ENCODE results near the gene TMEM132C.

- TF ChIP-seq POLR2A (IDR thresholded peaks at IDR 0.05; ENCODE audit: low read depth, low read length) (no peak), POLR2AphosphoS5 (IDR thresholded peaks at IDR 0.05; ENCODE audit: low read depth, low read length) (no peak)
These were observed 98.1 kb downstream of the TMEM132C start for GRCh38 chr12:128365032-128365431.
